WTC11 (cell line): ENCODE data around the gene KLHDC9. TPM values are rescaled to one million over a fixed set of nuclear protein-coding genes. Genes with fewer than 3 reads are reported as not detected.
"Not testable (repeated sequence)": the region's sequence is repeated elsewhere in the genome, so short reads cannot be mapped to it uniquely, and the experiment has no call there.

Experiments
- ATAC-seq: fragments of 200-7000 bp; cut with Tn5 transposase; 2 replicates; pipeline ENCODE4 v1.10.0; 2021; ENCODE audit warnings: mild to moderate bottlenecking, moderate library complexity
- CTCF ChIA-PET: fragments of 300-600 bp; sonication (Branson Sonifier 250); formaldehyde crosslinking; loops from one replicate; lab custom pipeline; 2021; ENCODE audit warnings: antibody characterized with exemption; lab: Charles Lee
- POLR2A ChIA-PET: fragments of 350-600 bp; sonication (Branson Sonifier 250); formaldehyde crosslinking; loops from one replicate; lab custom pipeline; 2021; ENCODE audit warnings: antibody characterized with exemption; lab: Charles Lee
- DNase-seq: peaks from one replicate; pipeline ENCODE4 v3.0.0; 2021; ENCODE audit warnings: low spot score
- H3K27ac Mint-ChIP-seq: 2 replicates; pipeline ENCODE4 v1.8.0; 2021; ENCODE audit warnings: mixed read lengths
- H3K27me3 Mint-ChIP-seq: 2 replicates; pipeline ENCODE4 v1.8.0; 2021; ENCODE audit warnings: low read depth, mild to moderate bottlenecking, moderate library complexity, mixed read lengths
- H3K36me3 Mint-ChIP-seq: 2 replicates; pipeline ENCODE4 v1.8.0; 2021; ENCODE audit warnings: mixed read lengths
- H3K4me1 Mint-ChIP-seq: 2 replicates; pipeline ENCODE4 v1.8.0; 2022; ENCODE audit warnings: mixed read lengths
- H3K4me3 Mint-ChIP-seq: 2 replicates; pipeline ENCODE4 v1.8.0; 2021; ENCODE audit warnings: mild to moderate bottlenecking, moderate library complexity, mixed read lengths
- H3K9me3 Mint-ChIP-seq: 2 replicates; pipeline ENCODE4 v1.8.0; 2021; ENCODE audit warnings: mixed read lengths
- ELF4 ChIP-seq: sonication (generic); formaldehyde crosslinking; IDR thresholded peaks from 2 replicates; pipeline ENCODE4 v1.8.1; 2022; ENCODE audit warnings: low read depth, mild to moderate bottlenecking, moderate library complexity, missing genetic modification reagents
- EMX1 ChIP-seq: fragments of 250-450 bp; sonication (Bioruptor Pico); IDR thresholded peaks from 2 replicates; pipeline ENCODE4 v1.8.0; 2021; ENCODE audit warnings: mild to moderate bottlenecking
- FOXK1 ChIP-seq: sonication (generic); formaldehyde crosslinking; IDR thresholded peaks from 2 replicates; pipeline ENCODE4 v1.8.0; 2022; ENCODE audit warnings: mild to moderate bottlenecking, moderate library complexity, missing genetic modification reagents
- GRHL2 ChIP-seq: fragments of 250-450 bp; sonication (Bioruptor Pico); IDR thresholded peaks from 2 replicates; pipeline ENCODE4 v1.8.0; 2022; ENCODE audit warnings: mild to moderate bottlenecking, moderate library complexity; ENCODE audit not compliant: insufficient replicate concordance, severe bottlenecking
- GTF2I ChIP-seq: fragments of 250-450 bp; sonication (Bioruptor Pico); conservative IDR thresholded peaks from 2 replicates; pipeline ENCODE4 v1.4.0; 2021; ENCODE audit warnings: mild to moderate bottlenecking
- HMGA2 ChIP-seq: fragments of 250-450 bp; sonication (Bioruptor Pico); IDR thresholded peaks from 2 replicates; pipeline ENCODE4 v1.4.0; 2021; ENCODE audit warnings: mild to moderate bottlenecking, moderate library complexity
- NR1H2 ChIP-seq: sonication (generic); formaldehyde crosslinking; IDR thresholded peaks from 2 replicates; pipeline ENCODE4 v1.9.0; 2021; ENCODE audit warnings: mild to moderate bottlenecking, moderate library complexity, missing genetic modification reagents
- OVOL2 ChIP-seq: fragments of 250-450 bp; sonication (Bioruptor Pico); IDR thresholded peaks from 2 replicates; pipeline ENCODE4 v1.9.0; 2021; ENCODE audit warnings: mild to moderate bottlenecking, borderline replicate concordance
- PRRX2 ChIP-seq: fragments of 250-450 bp; sonication (Bioruptor Pico); IDR thresholded peaks from 2 replicates; pipeline ENCODE4 v1.8.0; 2021; ENCODE audit warnings: mild to moderate bottlenecking
- TEAD1 ChIP-seq: sonication (generic); formaldehyde crosslinking; IDR thresholded peaks from 2 replicates; pipeline ENCODE4 v1.8.0; 2022; ENCODE audit warnings: mild to moderate bottlenecking, missing genetic modification reagents
- ZBTB21 ChIP-seq: sonication (generic); formaldehyde crosslinking; IDR thresholded peaks from 2 replicates; pipeline ENCODE4 v1.8.1; 2023; ENCODE audit warnings: mild to moderate bottlenecking, missing genetic modification reagents, borderline replicate concordance
- ZNF416 ChIP-seq: fragments of 250-450 bp; sonication (Bioruptor Pico); IDR thresholded peaks from 2 replicates; pipeline ENCODE4 v1.9.0; 2021; ENCODE audit warnings: mild to moderate bottlenecking, inconsistent platforms
- total RNA-seq: library from RNA; stranded (reverse); gene quantifications from 3 replicates; pipeline ENCODE4 v1.2.3, GENCODE V29; 2021
- TF ChIP-seq, protein P1 (sequence below): sonication (generic); formaldehyde crosslinking; IDR thresholded peaks from 2 replicates; pipeline ENCODE4 v1.8.1; 2023; ENCODE audit warnings: mild to moderate bottlenecking, missing genetic modification reagents
- TF ChIP-seq, protein P2 (sequence below): fragments of 250-450 bp; sonication (Bioruptor Pico); IDR thresholded peaks from 2 replicates; pipeline ENCODE4 v1.9.0; 2021; ENCODE audit warnings: mild to moderate bottlenecking
- TF ChIP-seq, protein P3 (sequence below): sonication (generic); formaldehyde crosslinking; IDR thresholded peaks from 2 replicates; pipeline ENCODE4 v1.8.1; 2023; ENCODE audit warnings: mild to moderate bottlenecking, missing genetic modification reagents, moderate library complexity
- TF ChIP-seq, protein P4 (sequence below): sonication (generic); formaldehyde crosslinking; IDR thresholded peaks from 2 replicates; pipeline ENCODE4 v1.8.0; 2023; ENCODE audit warnings: mild to moderate bottlenecking, missing genetic modification reagents
- TF ChIP-seq, protein P5 (sequence below): sonication (generic); formaldehyde crosslinking; conservative IDR thresholded peaks from 2 replicates; pipeline ENCODE4 v1.8.1; 2022; ENCODE audit warnings: mild to moderate bottlenecking, missing genetic modification reagents
- TF ChIP-seq, protein P6 (sequence below): sonication (generic); formaldehyde crosslinking; IDR thresholded peaks from 2 replicates; pipeline ENCODE4 v1.8.1; 2022; ENCODE audit warnings: missing genetic modification reagents, borderline replicate concordance
- TF ChIP-seq, protein P7 (sequence below): sonication (generic); formaldehyde crosslinking; IDR thresholded peaks from 2 replicates; pipeline ENCODE4 v1.8.1; 2023; ENCODE audit warnings: mild to moderate bottlenecking, missing genetic modification reagents, moderate library complexity
- TF ChIP-seq, protein P8 (sequence below): fragments of 250-450 bp; sonication (Bioruptor Pico); IDR thresholded peaks from 2 replicates; pipeline ENCODE4 v1.9.0; 2021; ENCODE audit warnings: moderate library complexity, mild to moderate bottlenecking, inconsistent platforms, borderline replicate concordance

The KLHDC9 gene
- total RNA-seq, 1 experiment from 2014 or later, result 5.8 TPM

DNA sequence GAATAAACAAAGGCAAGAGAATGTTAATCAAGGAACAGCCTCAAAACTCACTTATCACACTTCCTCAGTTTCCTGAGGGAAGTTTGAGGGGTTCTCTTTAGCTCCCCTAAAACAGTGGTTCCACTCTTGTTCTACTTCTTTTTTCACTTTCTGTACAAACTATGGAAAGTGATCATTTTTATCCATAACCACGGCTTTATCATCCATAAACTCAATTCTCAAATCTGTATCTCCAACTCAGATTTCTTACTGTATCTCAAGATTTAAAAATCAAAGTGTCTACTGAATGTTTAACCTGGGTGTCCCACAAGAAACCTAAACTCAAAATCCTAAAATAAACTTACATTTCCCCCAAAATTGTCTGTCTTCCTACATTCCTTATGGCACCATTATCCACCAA lies 15.8 kb downstream of the KLHDC9 start (continued):
- TF ChIP-seq, protein P1, sequence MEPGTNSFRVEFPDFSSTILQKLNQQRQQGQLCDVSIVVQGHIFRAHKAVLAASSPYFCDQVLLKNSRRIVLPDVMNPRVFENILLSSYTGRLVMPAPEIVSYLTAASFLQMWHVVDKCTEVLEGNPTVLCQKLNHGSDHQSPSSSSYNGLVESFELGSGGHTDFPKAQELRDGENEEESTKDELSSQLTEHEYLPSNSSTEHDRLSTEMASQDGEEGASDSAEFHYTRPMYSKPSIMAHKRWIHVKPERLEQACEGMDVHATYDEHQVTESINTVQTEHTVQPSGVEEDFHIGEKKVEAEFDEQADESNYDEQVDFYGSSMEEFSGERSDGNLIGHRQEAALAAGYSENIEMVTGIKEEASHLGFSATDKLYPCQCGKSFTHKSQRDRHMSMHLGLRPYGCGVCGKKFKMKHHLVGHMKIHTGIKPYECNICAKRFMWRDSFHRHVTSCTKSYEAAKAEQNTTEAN, result no peak
- TF ChIP-seq FOXK1 (no peak), TEAD1 (CRISPR knock-in tag) (no peak), OVOL2 (CRISPR knock-in tag) (no peak), ELF4 (no peak)
- TF ChIP-seq, protein P2, sequence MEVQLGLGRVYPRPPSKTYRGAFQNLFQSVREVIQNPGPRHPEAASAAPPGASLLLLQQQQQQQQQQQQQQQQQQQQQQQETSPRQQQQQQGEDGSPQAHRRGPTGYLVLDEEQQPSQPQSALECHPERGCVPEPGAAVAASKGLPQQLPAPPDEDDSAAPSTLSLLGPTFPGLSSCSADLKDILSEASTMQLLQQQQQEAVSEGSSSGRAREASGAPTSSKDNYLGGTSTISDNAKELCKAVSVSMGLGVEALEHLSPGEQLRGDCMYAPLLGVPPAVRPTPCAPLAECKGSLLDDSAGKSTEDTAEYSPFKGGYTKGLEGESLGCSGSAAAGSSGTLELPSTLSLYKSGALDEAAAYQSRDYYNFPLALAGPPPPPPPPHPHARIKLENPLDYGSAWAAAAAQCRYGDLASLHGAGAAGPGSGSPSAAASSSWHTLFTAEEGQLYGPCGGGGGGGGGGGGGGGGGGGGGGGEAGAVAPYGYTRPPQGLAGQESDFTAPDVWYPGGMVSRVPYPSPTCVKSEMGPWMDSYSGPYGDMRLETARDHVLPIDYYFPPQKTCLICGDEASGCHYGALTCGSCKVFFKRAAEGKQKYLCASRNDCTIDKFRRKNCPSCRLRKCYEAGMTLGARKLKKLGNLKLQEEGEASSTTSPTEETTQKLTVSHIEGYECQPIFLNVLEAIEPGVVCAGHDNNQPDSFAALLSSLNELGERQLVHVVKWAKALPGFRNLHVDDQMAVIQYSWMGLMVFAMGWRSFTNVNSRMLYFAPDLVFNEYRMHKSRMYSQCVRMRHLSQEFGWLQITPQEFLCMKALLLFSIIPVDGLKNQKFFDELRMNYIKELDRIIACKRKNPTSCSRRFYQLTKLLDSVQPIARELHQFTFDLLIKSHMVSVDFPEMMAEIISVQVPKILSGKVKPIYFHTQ (CRISPR knock-in tag), result no peak

DNA sequence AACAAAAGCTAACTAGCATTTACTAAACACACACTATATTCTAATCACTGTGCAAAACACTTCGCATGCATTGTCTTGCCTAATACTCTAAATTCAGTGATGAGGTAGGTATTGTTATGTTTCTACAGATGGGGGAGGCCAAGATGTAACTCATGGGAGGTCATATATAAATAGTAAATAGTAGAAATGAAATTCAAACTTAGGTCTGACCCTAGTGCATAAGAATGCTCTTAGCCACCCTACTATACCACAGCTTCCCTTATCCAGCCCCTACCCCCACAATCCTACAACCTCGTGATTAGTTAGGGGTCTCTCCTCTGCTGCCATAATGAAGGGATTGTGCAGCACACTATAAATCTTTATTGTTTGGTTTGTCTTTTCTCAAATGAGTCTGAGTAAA lies 16.4 kb downstream of the KLHDC9 start:
- no peak for DNase-seq
- Mint-ChIP-seq H3K27ac (no peak overlapping the region; the same call in 1 of the 2 replicates), H3K9me3 (no peaks in the 10 kb centered on the region), H3K36me3 (peaks cover 3% of the 10 kb centered on the region; the same call in 1 of the 2 replicates), H3K4me1 (peaks cover 24% of the 10 kb centered on the region), H3K4me3 (no peak overlapping the region), H3K27me3 (no peaks in the 10 kb centered on the region)
- ChIA-PET POLR2A (no interaction called here), CTCF (interaction anchor here (0.6 kb wide), 1 partner anchor 29 kb away, joined by 3 read pairs; no protein-coding TSS in a partner anchor)
- TF ChIP-seq, protein P3, sequence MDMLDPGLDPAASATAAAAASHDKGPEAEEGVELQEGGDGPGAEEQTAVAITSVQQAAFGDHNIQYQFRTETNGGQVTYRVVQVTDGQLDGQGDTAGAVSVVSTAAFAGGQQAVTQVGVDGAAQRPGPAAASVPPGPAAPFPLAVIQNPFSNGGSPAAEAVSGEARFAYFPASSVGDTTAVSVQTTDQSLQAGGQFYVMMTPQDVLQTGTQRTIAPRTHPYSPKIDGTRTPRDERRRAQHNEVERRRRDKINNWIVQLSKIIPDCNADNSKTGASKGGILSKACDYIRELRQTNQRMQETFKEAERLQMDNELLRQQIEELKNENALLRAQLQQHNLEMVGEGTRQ, result no peak
- no peak for TF ChIP-seq EMX1 (CRISPR knock-in tag)
- no peak for TF ChIP-seq GRHL2 (CRISPR knock-in tag)
- no peak for TF ChIP-seq PRRX2
- no peak for TF ChIP-seq ZNF416 (CRISPR knock-in tag)
- TF ChIP-seq ZBTB21 (CRISPR knock-in tag), result no peak
- ATAC-seq, result no peak

DNA sequence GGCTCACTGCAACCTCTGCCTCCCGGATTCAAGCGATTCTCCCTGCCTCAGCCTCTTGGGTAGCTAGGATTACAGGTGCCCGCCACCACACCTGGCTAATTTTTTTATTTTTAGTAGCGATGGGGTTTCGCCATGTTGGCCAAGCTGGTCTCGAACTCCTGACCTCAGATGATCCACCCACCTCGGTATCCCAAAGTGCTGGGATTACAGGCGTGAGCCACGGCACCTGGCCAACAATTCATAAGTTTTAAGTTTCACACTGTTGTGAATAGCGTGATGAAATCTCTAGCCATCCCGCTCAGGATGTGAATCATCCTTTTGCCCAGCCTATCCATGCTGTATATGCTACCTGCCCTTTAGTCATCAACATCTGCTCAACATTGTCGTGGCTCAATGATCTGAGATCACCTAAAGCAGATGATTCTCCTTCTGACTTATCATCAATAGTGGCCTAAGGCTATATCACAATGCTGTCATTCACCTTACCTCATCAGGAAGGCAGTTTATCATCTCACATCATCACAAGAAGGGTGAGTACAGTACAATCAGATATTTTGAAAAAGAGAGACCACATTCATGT lies 17.1 kb downstream of the KLHDC9 start:
- no peak for ATAC-seq
- H3K36me3 Mint-ChIP-seq, result peaks cover 9% of the 10 kb centered on the region
- CTCF ChIA-PET, result no interaction called here
- H3K4me1 Mint-ChIP-seq, result peaks cover 28% of the 10 kb centered on the region
- no peak overlapping the region for H3K4me3 Mint-ChIP-seq
- TF ChIP-seq, protein P4, sequence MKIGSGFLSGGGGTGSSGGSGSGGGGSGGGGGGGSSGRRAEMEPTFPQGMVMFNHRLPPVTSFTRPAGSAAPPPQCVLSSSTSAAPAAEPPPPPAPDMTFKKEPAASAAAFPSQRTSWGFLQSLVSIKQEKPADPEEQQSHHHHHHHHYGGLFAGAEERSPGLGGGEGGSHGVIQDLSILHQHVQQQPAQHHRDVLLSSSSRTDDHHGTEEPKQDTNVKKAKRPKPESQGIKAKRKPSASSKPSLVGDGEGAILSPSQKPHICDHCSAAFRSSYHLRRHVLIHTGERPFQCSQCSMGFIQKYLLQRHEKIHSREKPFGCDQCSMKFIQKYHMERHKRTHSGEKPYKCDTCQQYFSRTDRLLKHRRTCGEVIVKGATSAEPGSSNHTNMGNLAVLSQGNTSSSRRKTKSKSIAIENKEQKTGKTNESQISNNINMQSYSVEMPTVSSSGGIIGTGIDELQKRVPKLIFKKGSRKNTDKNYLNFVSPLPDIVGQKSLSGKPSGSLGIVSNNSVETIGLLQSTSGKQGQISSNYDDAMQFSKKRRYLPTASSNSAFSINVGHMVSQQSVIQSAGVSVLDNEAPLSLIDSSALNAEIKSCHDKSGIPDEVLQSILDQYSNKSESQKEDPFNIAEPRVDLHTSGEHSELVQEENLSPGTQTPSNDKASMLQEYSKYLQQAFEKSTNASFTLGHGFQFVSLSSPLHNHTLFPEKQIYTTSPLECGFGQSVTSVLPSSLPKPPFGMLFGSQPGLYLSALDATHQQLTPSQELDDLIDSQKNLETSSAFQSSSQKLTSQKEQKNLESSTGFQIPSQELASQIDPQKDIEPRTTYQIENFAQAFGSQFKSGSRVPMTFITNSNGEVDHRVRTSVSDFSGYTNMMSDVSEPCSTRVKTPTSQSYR (CRISPR knock-in tag), result no peak
- TF ChIP-seq EMX1 (CRISPR knock-in tag) (no peak), GTF2I (CRISPR knock-in tag) (no peak), NR1H2 (no peak), HMGA2 (CRISPR knock-in tag) (no peak)
- TF ChIP-seq, protein P5, sequence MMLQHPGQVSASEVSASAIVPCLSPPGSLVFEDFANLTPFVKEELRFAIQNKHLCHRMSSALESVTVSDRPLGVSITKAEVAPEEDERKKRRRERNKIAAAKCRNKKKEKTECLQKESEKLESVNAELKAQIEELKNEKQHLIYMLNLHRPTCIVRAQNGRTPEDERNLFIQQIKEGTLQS (CRISPR knock-in tag), result no peak
- TF ChIP-seq, protein P6, sequence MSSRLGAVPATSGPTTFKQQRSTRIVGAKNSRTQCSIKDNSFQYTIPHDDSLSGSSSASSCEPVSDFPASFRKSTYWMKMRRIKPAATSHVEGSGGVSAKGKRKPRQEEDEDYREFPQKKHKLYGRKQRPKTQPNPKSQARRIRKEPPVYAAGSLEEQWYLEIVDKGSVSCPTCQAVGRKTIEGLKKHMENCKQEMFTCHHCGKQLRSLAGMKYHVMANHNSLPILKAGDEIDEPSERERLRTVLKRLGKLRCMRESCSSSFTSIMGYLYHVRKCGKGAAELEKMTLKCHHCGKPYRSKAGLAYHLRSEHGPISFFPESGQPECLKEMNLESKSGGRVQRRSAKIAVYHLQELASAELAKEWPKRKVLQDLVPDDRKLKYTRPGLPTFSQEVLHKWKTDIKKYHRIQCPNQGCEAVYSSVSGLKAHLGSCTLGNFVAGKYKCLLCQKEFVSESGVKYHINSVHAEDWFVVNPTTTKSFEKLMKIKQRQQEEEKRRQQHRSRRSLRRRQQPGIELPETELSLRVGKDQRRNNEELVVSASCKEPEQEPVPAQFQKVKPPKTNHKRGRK (CRISPR knock-in tag), result no peak
- TF ChIP-seq, protein P7, sequence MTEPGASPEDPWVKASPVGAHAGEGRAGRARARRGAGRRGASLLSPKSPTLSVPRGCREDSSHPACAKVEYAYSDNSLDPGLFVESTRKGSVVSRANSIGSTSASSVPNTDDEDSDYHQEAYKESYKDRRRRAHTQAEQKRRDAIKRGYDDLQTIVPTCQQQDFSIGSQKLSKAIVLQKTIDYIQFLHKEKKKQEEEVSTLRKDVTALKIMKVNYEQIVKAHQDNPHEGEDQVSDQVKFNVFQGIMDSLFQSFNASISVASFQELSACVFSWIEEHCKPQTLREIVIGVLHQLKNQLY (CRISPR knock-in tag), result no peak
- TF ChIP-seq, protein P8, sequence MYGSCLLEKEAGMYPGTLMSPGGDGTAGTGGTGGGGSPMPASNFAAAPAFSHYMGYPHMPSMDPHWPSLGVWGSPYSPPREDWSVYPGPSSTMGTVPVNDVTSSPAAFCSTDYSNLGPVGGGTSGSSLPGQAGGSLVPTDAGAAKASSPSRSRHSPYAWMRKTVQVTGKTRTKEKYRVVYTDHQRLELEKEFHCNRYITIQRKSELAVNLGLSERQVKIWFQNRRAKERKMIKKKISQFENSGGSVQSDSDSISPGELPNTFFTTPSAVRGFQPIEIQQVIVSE (CRISPR knock-in tag), result no peak
- no peak for DNase-seq
- H3K27me3 Mint-ChIP-seq, result no peaks in the 10 kb centered on the region
- H3K9me3 Mint-ChIP-seq, result no peaks in the 10 kb centered on the region
- POLR2A ChIA-PET, result no interaction called here
- 0 out of 2 replicates have a peak overlapping the region, but pooled peaks have one; percentile 26 for H3K27ac Mint-ChIP-seq

DNA sequence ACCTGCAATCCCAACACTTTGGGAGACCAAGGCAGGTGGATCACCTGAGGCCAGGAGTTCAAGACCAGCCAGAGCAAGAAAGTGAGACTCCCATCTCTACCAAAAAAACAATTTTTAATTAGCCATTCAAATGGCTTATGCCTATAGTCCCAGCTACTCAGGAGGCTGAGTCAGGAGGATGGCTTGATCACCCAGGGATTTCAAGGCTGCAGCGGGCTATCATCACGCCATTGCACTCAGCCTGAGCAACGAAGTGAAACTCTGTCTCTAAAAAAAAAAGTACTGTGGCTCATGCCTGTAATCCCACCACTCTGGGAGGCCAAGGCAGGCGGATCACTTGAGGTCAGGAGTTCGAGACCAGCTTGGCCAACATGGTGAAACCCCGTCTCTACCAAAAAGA lies 17.8 kb downstream of the KLHDC9 start:
- H3K27ac Mint-ChIP-seq, H3K27me3 Mint-ChIP-seq, ATAC-seq, H3K9me3 Mint-ChIP-seq, DNase-seq, POLR2A ChIA-PET: not testable (repeated sequence)
- peak overlapping the region; percentile 96 for H3K4me3 Mint-ChIP-seq
- peaks cover 28% of the 10 kb centered on the region for H3K4me1 Mint-ChIP-seq
- H3K36me3 Mint-ChIP-seq, result peaks cover 15% of the 10 kb centered on the region
- CTCF ChIA-PET, result interaction anchor here (0.9 kb wide), 1 partner anchor 85 kb away, joined by 3 read pairs; no protein-coding TSS in a partner anchor
